Skin epidermis (tissue), 12 donors: ENCODE data around the gene HIVEP1.

Source experiments
- H3K27ac ChIP-seq, 21 experiments: fragments of 200-600 bp; sonication (generic) in 11 of 21; one replicate each; pipeline ENCODE4 v1.5.0; 2020; ENCODE audit warnings: mild to moderate bottlenecking in 3 of 21, inconsistent platforms in 2 of 21, moderate library complexity in 2 of 21
- H3K4me3 ChIP-seq, 7 experiments: fragments of 200-600 bp; sonication (generic) in 2 of 7; one replicate each; pipeline ENCODE4 v1.5.0; 2020; ENCODE audit warnings: inconsistent platforms in 2 of 7, mild to moderate bottlenecking in 2 of 7, moderate library complexity in 1 of 7

HIVEP1 gene

DNA sequence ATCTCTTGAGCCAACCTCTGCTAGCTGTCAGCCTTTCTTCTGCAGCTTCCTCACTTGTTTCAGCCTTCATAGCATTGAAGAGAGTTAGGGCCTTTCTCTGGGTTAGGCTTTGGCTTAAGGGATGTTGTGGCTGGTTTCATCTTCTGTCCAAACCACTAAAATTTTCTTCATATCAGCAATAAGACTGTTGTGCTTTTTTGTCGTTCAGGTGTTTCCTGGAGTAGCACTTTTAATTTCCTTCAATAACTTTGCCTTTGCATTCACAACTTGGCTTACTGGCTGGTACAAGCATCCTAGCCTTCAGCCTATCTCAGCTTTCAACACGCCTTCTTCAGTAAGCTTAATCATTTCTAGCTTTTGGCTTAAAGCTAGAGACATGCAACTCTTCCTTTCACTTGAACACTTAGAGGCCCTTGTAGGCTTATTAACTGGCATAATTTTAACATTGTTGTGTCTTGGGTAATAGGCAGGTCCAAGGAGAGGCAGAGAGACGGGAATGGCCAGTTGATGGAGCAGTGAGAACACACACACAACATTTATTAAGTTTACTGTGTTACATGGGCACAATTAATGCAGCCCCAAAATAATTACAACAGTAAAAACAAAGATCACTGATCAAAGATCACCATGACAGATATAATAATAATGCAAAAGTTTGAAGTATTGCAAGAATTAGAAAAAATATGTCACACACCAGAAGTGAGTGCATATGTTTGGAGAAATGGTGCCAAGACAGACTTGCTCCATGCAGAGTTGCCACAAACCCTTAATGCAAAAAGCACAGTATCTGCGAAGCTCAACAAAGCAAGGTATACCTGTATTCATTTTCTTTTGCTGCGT lies 98.6 kb downstream of the HIVEP1 start:
- H3K27ac ChIP-seq = no peak overlapping the region

DNA sequence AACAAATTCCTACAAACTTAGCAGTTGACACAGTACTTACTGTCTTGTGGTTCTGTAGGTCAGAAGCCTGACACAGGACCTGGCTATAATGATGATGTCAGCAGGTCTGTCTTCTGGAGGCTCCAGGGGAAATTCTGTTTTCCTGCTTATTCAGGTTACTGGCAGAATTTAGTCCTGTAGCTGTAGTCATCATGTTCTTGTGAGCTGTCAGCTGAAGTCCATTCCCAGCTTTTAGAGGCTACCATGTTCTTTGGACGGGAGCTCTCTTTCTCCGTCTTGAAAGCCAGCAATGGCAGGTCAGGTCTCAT lies 99.2 kb downstream of the HIVEP1 start:
- Histone ChIP-seq H3K27ac (no peak overlapping the region), H3K4me3 (no peak overlapping the region)

More for the DNA sequence above, 98.6 kb downstream of the HIVEP1 start:
- no peak overlapping the region for H3K4me3 ChIP-seq

DNA sequence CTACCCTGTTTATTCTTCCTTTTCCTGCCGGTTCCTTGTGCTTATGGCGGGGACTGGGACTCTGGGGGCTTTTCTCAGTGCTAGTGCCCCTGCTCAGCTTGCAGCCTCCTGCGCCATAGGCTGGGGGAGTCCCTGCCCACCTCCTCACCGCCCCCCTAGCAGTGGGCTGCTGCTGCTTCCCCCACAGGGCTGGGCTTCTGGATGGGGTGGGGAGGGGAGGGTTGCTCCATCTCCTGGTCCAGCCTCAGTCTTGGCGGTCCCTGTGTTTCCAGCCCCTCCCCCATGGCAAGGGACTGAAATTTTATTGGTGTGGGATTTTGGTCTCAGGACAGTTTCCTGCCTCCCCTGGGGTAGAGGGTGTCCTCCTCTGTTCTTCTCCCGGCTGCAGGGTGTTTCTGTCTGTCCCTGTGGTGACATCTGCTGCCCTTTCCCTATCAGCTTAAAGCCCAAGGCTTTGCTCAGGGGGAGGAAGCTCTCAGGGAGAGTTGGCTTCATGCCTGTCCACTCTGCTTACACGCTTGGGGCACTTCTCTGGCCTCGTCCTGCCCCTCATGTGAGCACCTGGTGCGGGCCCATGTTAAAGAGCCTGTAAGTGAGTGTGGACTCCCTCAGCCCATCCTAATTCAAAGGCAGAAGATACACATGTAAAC lies 100.6 kb downstream of the HIVEP1 start:
- Histone ChIP-seq H3K27ac (no peak overlapping the region), H3K4me3 (no peak overlapping the region)

DNA sequence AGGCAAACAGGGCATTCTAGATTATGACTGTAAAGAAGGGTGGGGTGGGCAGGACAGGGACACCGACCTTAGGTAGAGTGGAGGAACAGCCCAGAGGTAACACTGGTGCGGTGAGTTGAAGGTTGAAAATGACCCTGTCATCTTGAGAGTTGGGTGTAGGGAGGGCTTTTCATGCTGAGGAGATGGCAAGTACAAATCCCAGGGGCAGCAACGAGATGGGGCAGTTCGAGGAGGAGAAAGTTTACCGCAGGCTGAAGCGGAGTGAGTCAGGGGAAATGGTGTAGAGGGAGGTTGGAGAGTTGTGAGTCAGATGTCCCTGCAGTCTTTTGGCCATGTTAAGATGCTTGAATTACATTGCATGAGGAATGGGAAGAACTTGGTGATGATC lies 101.1 kb downstream of the HIVEP1 start:
- H3K27ac ChIP-seq = no peak overlapping the region
- no peak overlapping the region for H3K4me3 ChIP-seq

DNA sequence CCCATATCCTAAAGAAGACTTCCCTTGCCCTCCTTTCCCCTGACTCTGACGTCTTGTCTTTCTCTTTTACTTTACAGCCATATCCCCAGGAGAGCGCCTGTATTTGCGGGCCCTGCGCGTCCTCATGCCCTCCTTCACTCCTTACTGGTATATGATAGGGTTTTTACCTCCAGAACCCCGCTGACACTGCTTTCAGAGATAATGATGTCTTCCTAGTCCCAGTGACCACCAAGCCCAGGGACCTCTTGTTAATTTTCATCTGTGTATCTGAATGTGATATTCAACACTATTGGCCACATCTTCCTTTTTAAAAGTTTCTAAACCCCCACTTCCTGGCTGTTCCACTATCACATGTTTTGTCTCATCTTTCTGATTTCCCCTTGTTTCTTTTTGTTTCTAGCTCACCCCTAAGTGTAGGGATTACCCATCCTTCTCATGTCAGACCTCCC lies 102.0 kb downstream of the HIVEP1 start:
- Histone ChIP-seq H3K4me3 (no peak overlapping the region), H3K27ac (peak overlapping the region in 1 of 21 experiments; percentile 32)

DNA sequence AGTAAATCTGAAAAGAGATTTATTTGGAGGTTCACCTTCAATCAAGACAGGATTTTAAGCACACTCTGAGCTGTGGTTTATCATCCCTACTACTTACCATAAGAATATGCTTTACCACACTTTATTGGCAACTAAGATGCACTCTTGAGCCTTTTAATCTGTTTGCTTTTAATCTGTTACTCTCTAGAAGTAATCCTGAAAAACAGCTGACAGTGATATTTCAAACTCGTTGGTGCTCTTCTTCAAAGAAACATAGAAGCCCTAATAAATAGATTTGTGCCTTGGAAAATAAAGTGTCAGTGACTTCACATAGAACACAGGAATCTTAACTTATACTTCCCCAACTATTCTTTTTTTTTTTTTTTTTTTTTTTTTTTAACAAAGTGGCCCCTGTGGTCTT lies 102.9 kb downstream of the HIVEP1 start:
- Histone ChIP-seq H3K27ac (peak overlapping the region in 1 of 21 experiments; percentile 32), H3K4me3 (no peak overlapping the region)

DNA sequence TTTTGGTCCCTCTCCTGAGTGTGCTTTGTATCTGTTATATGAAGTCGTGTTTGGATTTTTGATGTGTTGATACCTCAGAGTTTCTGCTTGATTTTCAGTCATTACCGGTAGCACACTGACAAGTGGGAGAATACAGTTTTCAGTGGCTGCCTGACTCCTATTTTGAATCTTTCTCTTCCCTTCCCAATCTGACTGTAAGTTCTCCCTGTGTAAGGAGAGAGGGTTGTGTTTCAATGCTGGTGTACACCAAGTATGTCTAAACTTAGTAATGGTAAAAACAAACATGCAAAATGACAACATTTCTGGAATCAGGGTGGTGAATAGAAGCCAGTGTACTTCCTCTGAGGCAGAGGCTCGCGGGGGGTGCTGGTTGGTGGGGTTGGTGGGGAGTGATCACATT lies 103.4 kb downstream of the HIVEP1 start:
- Histone ChIP-seq H3K4me3 (no peak overlapping the region), H3K27ac (no peak overlapping the region)

DNA sequence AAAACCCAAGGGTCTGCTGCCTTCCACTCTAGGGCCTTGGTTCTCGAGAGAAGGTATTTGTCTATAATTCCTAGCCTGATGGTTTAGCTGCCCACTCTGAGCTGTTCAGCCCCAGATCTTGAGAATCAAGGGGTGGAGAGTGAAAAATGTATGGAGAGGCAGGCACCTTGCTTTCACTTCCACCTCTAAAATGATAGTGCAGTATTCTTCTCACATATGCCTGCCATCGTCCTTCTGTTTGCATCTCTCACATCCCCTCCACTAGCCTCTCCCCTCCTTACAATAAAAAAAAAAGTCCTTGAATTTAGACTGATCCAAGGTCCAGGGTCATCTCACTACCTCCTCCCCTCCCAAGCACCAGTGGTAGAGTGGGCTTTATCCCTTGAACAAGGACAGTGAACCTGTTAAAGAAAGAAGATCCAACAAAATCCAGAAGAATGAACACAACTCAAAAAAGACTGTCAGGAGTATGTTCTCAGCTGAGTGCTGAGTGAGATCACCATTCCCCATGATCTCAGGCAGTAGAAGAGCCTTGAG lies 104.2 kb downstream of the HIVEP1 start:
- no peak overlapping the region for H3K27ac ChIP-seq
- H3K4me3 ChIP-seq = no peak overlapping the region

DNA sequence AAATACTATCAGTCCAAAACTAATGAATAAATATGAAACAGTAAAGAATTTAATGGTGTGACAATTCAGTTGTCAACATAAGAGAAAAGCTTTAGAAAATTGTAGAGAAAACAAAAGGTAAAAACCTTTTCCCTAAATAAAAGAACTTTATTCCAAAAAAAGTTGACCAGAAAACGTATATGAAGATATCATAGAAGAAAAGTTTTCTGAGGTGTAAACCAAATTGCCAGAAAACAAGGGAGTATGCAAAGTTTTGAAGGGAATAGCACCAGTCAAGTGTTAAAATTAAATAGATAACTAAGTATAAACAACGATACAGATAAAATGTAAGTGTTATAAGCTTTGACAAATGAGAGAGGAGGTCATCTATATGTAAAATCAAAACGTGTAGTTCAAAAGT lies 104.9 kb downstream of the HIVEP1 start:
- H3K4me3 ChIP-seq = no peak overlapping the region
- H3K27ac ChIP-seq = no peak overlapping the region

DNA sequence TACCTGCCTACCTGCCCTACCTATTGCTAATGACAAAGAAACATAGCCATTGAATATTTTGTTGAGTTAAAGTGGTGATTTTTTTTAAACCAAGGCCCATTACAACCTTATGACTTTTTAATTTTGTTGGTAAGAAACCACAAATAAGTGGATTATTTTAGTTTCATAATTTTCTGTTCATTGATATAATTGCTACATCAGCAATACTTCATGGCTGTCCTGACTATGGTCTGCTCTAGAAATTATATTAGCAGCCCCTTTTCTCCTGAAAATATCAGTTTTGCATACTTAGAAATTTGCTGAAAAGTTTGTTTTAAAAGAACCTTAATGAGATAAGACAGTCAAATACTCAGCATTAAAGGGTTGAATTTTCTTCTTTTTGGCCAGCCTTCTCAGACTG lies 106.5 kb downstream of the HIVEP1 start:
- Histone ChIP-seq H3K27ac (peak overlapping the region in 4 of 21 experiments; percentile 3 to 65 (median 24)), H3K4me3 (no peak overlapping the region)

DNA sequence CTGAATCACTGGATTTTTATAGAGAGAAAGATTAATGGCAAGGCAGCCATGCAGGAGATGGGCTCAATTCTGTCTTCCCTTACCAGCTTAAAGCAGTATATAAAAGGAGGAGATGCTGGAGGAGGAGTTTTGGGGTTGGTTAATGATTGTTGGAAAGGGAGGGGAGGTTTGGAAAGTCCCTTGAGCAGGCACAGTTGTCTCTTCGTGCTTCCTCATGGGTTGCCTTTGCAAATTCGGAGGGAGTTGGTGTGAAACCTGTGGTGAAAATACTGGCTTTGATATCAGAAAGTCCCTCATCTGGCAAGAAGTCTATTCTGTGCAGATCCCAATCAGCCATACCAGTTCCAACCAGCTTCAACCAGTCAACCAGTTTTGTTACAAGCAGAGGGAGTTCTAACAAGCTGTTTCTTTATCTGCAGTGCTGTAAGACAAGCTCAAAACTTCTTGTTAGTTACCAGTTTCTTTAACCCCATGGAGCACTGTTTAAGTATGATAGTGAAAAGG lies 107.0 kb downstream of the HIVEP1 start:
- Histone ChIP-seq H3K4me3 (no peak overlapping the region), H3K27ac (peak overlapping the region in 6 of 21 experiments; percentile 3 to 65 (median 14))

DNA sequence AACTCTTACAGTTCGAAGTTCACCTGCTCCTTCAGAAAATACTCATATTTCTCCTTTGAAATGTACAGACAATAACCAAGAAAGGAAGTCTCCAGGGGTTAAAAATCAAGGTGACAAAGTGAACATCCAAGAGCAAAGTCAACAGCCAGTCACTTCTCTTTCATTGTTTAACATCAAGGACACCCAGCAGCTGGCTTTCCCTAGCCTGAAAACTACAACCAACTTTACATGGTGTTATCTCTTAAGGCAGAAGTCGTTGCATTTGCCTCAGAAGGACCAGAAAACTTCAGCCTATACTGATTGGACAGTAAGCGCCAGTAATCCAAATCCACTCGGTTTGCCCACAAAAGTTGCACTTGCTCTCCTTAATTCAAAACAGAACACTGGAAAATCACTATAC lies 113.3 kb downstream of the HIVEP1 start:
- Histone ChIP-seq H3K4me3 (no peak overlapping the region), H3K27ac (no peak overlapping the region)

DNA sequence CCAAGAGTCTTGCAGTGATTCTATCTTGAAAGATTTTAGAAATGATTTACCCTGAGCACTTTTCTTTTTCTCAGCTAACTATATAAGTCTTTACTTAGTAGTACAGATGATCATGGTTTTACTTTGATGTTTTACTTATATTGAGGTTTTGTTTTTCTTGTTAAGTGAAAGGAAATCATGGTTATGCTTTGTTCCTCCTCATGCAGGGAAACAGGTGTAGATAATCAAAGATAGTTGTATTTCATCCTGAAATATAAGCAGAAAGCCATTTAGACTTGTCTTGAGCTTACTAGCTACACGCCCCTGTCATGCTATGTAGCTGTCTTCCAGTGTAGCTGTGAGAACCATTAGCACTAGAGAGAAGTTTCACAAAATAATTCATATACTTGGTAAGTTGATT lies 113.9 kb downstream of the HIVEP1 start:
- H3K4me3 ChIP-seq = no peak overlapping the region
- no peak overlapping the region for H3K27ac ChIP-seq

DNA sequence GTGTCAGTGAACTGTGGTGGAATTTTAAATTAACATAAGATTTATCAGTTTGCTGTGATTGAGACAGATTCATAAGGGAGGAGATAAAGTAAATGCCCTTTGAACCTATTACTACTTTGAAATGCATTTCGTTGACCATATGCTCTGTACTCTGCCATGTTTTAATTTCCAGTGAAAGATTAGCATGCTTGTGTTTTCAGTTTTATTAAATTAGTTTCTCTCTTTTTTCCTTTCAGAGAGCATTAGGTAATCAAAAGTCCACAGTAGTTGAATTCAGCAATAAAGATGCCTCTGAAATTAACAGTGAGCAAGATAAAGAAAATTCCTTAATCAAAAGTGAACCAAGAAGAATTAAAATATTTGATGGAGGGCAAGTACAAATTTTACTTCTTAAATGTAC lies 117.4 kb downstream of the HIVEP1 start:
- no peak overlapping the region for H3K4me3 ChIP-seq
- no peak overlapping the region for H3K27ac ChIP-seq

DNA sequence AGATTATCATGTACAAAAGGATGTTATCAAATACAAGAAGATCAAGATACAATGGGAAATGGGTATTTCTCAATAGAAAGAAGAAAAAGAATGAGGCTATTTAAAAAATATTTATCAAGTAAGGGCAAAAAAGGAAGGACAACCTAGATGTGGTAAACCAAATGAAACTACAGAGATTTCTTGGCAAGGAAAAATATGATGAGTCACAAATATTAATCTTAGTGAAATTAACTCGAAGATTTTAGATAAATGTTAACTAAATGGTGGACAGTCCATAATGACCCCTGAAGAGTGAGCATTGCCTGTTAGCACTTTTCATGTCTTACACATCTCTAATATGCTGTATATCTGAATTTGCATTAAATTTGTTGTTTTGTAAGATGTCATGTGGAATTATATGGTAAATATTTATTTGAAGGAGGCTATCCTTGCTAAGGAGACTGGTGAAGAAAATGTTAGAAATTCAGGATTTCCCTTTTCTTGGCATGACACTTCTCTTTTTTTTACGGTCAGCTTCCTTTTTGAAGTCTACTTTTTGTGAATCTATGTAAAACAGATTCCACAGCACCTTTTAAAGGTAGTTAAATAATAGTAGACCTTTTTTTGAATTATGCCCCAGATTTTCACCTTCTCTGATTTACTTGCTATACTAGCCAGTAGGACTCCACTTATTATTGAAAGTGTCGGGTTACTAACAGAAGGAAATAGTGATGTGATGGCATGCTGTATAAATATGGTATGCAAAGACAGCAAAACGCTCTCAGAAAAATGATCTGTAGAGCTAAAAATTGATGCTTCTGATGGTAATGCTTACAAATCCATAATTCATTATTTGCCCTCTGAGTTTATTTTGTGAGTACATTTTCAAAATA lies 120.5 kb downstream of the HIVEP1 start:
- Histone ChIP-seq H3K27ac (no peak overlapping the region), H3K4me3 (no peak overlapping the region)

DNA sequence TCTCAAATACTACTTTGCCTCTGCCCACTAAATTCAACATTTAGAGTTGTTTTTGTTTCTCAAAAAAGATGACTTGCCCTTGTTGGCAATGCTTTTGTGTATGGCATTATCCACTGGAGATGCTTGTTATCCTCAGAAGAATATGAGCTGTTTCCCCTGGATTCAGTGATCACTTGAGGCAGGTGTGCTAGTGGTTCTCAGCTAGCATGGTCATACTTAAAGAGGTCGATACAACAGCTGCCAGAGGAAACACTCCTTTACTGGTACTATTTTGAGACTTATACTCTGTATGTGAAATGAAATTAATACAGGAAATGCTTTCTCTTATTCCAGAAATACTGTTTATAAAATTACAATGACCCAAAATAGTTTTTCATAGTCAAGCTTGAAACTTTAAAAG lies 122.5 kb downstream of the HIVEP1 start:
- Histone ChIP-seq H3K27ac (no peak overlapping the region), H3K4me3 (no peak overlapping the region)

DNA sequence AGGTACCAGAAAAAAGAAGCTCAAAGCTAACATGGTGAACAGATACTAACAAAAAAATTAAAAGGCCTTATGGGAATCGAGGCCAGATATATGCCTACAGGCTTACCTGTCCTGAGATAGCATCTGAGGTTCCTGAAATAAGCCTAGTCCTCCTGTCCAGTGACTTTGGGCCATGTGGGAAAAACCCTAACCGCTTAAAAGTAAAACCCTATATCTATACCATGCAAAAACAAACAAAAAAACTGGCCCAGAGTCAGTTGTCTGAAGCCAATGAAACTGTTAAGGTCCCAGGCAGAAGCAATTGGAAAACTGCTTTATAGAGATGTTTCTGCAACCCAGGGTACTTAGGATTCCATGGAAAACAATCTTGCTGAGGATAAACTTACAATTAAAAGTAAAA lies 122.9 kb downstream of the HIVEP1 start:
- no peak overlapping the region for H3K4me3 ChIP-seq

DNA sequence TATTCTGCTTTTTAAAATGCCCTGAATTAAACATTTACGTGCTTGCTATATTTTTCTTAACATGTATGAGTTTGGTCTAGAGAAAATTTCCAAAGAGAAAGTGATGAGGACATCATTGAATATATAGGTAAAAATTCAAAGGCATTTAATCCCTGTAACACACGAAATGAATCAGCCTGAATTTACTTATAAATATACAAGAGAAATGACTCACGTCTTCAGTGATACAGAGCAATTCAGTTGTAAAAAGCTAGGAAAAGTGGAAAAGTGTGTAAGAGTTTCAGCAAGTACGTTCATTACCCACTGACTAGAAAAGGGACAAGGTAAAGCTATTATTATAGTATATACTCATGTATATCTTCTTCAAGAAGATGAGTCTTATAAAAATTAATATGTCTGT lies 124.8 kb downstream of the HIVEP1 start:
- H3K4me3 ChIP-seq = no peak overlapping the region
- no peak overlapping the region for H3K27ac ChIP-seq

More for the DNA sequence above, 122.9 kb downstream of the HIVEP1 start:
- H3K27ac ChIP-seq = no peak overlapping the region

DNA sequence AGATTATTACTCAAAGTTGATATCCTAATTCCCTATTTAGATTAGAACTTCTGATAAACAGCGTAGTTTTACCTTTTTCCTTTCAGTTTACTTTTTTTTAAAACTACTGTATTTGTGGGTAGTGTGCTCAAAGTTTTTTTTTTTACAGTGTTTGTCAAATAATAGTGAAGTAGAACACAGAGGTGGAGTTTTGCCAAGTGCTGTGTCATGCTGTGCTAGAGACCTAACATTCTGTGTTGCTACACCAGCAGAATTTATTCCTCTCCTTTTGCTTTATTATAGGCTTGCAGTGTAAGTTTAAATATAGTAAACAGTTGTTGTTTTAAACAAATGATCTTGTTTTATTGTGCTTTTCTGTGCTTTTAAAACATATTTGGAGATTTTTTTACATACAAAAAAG lies 125.4 kb downstream of the HIVEP1 start:
- Histone ChIP-seq H3K27ac (no peak overlapping the region), H3K4me3 (no peak overlapping the region)

DNA sequence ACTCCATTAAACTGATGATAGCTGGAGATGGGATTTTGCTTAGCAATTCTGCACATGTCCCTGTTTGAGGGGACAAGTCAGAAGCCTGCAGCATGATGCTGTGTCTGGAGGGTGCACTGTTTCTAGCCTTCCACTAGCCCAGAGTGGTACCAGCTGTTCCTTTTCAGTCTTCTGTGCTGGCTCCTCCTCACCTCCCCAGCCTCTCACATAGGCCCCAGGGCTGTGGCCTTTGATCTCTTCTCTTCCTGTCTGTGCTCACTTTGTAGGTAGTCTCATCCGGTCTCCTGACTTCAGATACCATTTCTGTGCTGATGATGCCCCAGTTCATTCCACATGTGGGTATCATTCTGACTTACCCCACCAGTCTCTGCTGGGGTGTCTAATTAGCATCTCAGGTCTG lies 126.3 kb downstream of the HIVEP1 start:
- Histone ChIP-seq H3K4me3 (no peak overlapping the region), H3K27ac (no peak overlapping the region)
